NCI-H82 treated with DMSO at 0.1 percent for 48 hours (cell line): ENCODE measurements around the gene DYSF.

ENCODE experiments used
- DNase-seq: peaks from one replicate; lab custom pipeline; 2025; ENCODE audit not compliant: unreplicated experiment; lab: John Stamatoyannopoulos, UW

The DYSF gene

DNA sequence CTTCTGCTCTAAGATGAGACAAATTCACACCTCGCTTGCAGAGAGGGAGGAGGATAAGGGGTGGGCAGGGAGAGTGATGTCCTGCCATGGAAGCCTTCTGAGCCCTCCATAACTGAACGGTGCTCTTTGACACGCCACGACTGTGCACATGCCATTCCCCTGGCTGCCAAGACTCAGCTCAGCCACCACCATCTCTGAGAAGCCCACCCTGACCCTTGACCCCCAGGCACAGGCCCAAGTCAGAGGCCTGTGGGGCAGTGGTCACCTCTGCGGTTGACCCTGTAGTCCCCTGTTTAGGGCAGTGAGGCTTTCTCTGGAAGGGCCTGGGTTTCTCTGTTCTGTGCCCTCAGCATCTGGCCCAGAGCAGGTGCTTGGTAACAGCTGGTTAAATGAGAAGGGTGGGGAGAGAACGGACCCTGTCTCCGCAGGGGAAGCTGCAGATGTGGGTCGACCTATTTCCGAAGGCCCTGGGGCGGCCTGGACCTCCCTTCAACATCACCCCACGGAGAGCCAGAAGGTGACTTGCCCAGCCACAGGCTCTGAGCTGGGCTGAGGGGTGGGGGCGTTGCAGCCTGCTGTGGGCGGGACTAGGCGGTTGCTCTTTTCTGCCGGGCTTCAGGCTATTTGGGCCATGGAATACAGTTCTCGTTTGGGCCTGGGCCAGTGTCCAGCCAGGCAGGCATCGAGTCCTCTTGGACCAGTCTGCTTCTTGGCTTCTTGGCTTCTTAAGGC is 215.1 kb downstream of the DYSF start:
- no peak for DNase-seq

DNA sequence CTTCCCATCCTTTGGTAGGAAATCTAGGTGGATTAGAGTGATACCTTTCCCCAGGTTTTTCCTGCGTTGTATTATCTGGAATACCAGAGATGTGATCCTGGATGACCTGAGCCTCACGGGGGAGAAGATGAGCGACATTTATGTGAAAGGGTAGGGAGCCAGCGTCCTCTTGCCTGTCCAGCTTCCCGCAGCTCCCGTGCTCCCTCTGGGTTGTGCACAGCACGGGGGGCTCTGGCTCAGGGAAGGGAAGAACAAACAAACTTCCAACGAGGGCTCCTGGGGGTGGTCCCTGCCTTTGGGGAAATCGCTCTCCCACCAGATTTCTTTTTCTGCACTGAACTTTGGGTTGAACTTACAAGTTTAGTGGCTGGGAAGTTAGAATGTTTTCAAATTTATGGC is 215.7 kb downstream of the DYSF start:
- DNase-seq: no peak

DNA sequence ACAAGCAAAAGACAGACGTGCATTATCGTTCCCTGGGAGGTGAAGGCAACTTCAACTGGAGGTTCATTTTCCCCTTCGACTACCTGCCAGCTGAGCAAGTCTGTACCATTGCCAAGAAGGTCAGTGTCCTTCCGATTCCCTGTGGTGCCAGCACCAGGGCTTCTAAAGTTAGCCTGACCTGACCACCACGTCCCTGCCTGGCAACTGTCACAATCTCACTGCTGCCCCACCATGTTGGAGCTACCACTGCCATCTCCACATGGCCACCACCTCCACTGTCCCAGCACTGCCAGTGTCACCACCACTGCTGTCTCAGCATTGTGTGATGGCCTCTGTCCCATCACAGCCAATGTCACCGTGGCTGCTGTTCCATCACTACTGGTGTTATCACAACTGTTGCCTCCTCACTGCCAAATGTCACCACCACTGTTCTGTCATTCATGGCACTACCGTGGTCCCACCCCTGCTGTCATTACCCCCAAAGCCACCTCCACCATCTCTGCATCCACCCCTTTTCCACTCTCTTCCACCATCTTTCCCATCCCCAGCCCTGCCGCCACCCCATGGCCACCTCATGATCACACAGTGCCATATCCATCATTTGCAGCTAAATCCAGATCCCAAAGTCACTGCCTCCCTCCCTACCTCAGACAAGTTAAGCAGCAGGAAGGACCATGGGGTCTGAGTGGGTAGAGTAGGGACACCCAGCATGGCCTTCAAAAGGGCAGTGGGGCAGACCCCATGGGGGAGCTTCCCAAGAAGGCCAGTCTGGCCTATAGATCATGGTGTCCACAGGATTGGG is 216.5 kb downstream of the DYSF start:
- no peak for DNase-seq

DNA sequence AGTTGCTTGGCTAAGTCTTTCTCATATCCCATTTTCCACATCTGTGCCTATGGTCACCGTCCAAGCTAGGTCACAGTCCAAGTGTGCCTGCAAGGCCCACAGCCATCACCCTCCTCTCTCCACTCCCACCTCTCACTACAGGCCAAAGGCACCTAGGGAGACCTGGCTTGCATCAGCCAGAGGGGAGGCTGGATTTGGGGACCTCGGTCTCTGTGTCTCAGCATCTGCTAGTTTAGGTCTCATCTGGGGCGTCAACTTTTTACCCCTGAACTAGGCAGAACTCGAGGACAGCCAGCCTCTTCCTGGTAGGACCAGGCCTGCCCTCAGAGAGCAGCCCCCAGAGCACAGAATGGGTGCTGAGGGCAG is 217.1 kb downstream of the DYSF start:
- no peak for DNase-seq

DNA sequence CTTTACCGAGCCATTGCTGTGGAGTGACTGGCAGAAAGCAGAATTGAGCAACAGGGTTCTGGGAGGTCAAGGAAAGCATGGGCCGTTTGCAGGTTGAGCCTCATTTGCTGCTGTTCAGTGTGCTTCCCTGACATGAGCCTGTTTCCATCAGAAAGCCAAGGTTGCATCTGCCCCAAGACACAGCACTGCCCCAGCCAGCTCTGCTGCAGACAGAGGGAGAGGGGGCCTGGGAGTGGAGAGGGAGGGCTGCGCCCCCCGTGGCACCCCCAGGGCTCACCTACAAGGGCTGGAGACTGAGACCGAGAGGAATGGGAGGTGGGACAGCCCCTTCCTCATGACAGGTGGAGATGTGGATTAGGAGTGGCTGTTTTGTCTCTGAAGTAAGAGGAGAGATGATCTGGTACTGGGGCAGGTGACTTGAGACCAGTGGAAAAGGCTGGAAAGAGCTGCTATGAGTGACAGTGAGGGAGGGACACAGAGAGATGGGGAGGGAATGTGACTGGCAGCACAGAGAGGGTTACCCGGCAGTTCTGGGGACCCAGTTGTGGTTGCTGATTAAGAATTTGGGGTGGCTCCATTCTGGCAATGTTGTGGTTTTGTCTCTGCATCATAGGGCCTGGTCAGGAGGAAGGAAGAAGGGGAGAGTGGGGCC is 218.0 kb downstream of the DYSF start:
- DNase-seq: no peak

DNA sequence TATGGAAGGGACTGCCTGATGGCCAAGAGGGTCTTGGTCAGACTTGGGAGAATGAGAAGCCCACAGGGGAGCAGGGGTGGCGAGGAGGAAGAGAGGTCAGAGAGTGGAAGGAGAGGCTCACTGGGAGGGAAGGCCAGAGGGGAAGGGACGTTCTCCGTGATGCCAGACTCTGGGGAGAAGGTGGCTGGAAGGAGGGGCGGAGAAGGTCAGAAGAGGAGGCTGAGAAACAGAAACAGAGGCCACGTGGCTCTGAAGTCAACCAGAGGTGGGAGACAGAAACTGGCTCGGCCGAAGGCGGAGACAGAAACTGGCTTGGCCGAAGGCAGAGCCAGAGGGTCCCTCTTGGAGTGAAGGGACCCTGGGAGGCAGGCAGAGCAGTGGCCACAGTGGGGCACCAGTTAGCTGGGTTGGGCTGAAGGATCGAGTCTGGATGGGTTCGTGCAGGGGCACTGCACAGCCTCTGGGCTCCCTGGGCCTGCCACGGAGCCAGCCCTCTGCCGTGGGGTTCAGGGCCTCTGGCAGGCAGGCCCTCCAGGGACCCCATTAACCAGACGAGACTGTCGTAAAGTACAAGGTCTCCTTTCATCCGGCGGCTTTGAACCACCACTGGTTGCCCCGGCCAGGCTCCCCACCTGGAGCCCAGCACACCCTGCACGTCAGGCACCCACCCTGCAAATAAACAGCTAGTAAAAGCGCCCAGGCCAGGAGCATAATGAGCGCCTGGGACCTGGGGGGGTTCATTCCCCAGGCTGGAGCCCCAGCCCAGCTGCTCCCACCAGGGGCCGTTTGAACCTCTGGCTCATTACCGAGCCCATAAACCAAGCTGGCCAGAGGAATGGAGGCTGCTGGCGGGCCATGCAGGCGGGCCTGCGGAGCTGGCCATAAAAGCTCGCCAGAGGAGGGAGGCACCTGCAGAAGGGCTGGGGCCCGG is 218.8 kb downstream of the DYSF start:
- no peak for DNase-seq

DNA sequence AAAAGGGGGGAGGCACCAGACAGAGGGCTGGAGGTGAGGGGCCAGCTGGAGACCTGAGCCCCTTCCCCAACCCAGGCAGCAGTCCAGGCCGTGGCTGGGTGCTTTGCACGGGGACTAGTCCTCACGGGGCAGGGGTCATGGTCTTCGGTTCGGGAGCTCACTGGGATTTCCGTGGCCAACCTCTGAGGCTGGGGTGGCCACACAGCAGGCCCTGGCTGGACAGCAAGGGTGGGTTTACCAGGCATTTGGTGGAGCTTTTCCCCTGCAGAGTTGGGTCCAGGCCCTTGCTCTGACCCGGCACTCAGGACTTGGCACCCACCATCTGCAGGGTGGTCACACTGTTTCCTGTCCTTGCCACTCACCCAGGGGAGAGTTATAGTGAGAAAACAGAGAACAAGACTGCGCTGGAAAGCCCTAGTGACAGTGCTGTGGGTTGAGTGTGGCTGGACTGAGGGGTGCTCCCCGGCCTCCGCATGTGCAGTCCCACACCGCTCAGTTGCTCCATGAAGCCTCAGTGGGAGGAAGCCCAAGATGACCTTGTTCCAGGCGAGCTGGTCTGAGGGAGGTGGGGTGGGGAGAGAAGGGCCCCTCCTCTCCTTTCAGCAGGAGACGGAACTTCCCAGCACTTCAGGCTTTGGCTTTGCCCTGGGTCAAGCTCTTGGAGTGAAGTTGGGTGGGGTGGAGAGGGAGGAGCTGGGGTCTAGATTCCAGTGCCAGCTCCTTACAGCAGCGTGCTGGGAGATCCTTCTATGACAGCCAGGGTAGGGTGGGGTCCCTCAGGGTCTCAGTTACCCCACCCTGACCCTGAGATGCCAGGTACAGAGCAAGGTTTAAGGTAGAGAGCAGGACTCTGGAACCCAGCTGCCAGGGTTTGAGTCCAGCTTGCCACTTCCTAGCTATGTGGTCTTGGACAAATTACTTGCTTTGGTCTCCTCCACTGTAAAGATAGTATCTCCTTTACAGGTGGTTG is 219.8 kb downstream of the DYSF start:
- DNase-seq: no peak

DNA sequence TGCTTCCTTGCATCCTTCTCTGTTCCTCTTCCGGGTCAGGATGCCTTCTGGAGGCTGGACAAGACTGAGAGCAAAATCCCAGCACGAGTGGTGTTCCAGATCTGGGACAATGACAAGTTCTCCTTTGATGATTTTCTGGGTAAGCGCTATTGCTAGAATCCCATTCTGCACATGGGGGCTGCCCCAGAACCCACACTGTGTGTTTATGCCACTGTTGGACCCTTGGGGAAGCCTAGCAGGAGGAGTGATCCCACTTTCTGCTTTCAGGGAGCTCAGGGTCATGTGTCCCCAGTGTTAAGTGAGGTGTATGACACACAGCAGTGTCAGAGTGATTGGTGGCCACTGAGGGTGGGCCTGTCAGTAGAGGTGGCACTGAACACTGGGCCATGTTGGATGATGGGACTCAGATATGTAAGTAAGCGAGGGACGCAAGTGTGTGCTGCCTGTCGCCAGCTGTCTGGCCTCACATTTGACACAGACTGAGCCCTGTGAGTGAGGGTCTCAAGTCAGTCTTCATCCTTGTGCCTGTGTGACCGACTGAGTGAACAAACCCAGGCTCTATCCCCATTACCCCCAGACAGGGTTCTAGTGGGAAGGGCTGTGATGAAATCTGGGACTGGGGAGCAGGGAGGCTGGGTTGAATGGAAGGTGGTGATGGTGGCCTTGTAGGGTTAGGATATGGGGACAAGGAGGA is 220.9 kb downstream of the DYSF start:
- no peak for DNase-seq

DNA sequence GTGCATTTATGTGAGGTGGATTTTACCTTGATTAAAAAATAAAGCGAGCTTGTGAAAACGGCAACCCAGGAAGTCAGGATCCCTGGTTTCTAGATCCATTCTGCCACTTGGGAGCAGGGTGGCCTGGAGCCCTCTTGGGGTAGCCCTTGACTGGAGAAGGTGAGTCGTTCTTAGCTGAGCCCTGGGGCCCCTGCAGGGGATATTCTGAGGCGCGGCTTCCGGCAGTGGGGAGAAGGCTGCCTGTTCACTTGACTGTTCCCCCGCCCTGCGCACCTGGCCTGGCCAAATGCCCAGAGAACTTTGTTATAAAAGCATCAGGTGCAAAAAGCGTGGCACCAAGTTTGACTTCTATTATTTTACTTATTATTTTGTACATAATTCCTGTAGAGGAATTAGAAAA is 221.9 kb downstream of the DYSF start:
- no peak for DNase-seq

DNA sequence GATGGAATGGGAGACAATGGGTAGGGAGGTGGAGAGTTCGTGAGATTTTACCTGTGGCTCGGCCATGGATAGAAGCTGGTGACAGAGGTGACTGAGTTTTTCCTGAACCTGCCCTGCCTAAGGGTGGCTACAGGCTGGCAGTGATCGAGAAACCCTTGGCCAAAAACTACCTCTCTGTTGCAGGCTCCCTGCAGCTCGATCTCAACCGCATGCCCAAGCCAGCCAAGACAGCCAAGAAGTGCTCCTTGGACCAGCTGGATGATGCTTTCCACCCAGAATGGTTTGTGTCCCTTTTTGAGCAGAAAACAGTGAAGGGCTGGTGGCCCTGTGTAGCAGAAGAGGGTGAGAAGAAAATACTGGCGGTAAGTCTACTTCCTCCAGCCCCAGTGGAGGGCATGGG is 225.5 kb downstream of the DYSF start:
- no peak for DNase-seq

DNA sequence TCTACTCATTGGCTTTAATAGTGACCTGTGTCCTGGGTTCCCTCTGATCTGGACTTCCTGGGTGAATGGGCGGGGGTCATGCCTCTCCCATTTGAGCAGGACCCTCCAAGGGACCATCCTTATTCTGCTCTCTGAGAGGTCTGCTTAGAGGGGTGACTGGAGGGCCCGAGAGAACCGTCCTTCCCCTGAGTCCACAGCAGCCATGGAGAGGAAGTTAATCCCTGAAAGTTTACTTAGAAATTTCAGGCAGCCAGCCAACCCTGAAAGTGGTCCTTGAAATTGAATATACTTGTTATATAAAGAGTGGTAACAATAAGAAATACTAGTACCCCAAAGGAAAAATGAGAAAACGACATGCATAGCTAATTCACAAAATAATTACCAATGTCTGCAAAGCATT is 226.1 kb downstream of the DYSF start:
- DNase-seq: no peak

DNA sequence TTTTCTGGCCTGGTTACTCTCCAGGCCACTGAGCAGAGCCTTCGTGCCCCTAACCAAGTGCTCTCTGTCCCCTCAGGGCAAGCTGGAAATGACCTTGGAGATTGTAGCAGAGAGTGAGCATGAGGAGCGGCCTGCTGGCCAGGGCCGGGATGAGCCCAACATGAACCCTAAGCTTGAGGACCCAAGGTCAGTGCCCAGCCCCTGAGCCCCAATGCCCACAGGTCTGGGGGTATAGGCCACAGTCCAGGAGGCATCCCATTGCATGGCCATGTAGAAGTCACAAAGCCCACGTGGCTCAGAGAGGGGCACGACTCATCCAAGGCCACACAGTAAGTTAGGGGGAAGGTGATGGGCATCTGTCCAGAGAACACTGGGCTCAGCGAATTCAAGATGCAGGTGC is 227.6 kb downstream of the DYSF start:
- no peak for DNase-seq

DNA sequence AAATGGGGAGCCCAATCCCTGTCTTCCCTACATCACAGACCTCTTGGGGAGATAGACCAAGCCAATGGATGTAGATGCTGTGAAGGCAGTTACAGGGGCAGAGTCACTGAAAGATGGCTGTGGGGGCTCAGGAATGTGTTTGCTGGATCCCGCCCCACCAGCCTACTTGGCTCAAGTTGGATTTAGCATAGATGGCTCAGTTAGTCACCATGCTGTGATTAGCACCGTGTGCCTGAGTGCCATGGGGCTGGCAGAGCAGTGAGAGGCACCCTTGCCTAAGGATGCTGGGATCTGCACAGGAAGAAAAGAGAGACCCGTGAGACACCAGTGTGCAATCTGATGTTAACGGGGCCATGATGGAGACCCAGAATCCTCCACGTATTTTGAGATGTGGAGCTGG is 228.3 kb downstream of the DYSF start:
- no peak for DNase-seq

DNA sequence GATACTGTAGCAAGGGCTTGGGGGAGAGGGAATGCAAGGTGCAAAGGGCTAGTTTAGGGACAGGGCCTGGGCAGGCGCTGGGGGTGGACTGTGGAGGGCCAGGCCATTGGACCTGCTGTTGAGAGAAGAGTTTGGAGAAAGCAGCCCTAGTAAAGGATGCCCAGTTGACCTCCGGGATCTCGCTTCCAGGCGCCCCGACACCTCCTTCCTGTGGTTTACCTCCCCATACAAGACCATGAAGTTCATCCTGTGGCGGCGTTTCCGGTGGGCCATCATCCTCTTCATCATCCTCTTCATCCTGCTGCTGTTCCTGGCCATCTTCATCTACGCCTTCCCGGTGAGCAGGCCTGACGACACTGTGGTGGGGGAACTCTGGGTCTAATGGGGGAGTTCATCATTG is 229.0 kb downstream of the DYSF start:
- no peak for DNase-seq

DNA sequence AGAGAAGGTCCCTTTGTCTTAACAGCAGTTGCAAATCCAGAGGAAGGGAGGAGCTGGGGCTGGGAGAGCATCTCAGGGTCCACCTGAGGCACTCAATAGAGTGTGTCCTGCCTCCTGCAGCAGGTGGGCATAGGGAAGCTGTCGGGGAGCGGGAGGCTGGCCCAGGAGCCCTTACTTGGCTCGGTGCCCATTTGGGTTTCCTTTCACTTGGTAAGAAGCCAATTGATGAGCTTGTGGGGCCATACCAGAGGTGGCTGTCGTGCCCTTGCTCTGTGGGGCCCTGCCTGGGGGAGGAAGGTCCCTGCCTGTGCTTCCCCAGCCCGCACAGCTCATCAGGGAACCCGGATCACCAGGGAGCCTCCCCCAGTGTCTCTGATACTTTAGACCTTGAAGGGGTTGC is 229.7 kb downstream of the DYSF start:
- no peak for DNase-seq

DNA sequence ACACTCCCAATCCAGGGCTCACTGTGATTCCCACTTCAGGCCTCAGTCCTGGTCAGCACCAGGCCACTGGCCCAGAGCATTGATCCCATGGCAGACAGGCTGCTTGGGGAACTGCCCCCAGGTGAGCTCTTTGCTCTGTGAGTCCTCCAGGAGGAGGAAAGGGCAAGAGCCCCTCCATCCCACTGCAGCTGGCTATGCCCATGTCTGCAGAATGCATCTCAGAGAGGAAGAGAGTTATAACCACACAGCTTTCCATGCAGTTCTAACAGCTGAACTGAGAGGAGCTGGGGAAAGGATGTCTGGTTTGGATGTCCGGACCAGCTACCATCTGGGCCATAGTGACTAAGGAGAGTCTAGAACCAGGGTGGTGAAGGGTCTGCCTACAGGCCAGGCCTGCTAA is 230.3 kb downstream of the DYSF start:
- DNase-seq: no peak

DNA sequence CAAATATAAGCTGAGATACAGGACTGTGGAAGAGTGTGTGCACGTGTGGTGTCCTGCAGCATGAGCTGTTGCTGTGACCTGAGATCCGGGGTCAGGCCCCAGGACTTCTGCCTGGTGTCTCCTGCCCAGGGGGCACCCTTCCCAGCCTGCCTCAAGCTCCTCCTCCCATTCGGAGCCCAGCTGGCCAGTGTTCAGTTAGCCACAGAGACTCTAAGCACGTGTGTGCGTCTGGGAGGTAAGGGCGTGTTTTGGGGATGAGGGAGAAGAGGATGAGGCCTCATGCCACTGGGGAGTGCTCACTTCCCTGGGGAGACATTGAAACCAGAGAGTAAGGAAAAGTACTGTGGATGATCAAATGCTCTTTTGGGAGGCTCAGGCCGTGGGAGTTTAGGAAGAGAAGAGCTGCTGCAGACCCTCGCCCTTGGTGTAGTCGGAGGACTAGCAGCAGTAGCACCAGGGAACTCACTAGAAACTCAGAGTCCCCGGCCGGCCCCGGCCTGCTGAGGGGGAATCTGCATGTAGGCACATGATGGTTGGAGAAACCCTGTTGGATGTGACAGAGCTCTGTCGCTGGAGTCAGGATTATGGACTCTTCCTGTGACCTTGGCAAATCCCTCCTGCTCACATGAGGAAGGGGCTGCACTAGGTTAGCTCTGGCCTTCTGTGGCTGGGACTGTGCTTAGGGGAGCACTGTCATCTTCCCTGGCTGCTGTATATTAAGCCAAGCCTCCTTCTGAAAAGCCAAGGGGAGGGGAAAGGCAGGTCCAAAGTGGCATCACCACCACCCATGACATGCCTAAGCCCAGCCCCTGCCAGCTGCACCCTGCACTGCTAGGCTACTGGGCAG is 231.1 kb downstream of the DYSF start:
- no peak for DNase-seq

DNA sequence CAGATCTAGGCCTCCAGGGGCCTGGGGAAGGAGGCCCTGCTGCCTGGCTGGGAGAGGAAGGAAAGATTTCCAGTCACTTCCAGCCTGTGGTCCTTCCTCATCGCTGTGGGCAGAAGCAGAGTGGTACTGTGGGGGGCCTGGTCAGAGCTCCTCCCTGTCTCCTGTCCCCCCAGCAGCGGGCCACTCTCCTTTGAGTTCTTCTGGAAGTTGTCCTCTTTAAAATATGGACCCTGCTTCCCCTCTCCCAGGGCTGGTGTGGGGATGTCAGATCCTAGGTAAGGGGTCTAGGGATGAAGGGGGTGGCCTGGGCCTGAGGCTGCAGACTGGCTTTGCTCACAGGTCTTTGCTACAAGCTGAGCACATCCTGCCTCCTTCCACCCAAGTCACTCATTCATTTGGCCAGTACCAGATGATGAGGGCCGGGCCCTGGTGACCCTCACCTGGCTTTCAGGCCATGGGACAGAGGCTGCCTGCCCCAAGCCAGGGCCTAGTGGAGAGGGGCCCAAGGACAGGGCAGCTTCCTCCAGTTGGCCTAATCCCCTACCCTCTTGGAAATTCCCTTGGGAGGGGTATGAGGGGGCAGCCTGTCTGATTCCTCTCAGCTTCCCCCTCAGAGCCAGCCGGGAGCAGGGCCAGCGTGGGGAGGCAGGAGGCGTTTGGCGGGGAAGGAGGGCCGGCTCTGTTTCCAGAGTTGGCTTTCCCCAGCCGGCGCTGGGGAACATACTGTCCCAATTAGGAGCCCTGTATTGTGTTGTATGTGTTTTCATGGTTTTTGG is 231.9 kb downstream of the DYSF start:
- DNase-seq: no peak
